WTC11 (cell line): ENCODE data around the gene EZR. TPM values are rescaled to one million over a fixed set of nuclear protein-coding genes. Genes with fewer than 3 reads are reported as not detected.

ENCODE experiments used
- ATAC-seq: fragments of 200-7000 bp; cut with Tn5 transposase; 2 replicates; pipeline ENCODE4 v1.10.0; 2021; ENCODE audit warnings: mild to moderate bottlenecking, moderate library complexity
- CTCF ChIA-PET: fragments of 300-600 bp; sonication (Branson Sonifier 250); formaldehyde crosslinking; loops from one replicate; lab custom pipeline; 2021; ENCODE audit warnings: antibody characterized with exemption; lab: Charles Lee
- POLR2A ChIA-PET: fragments of 350-600 bp; sonication (Branson Sonifier 250); formaldehyde crosslinking; loops from one replicate; lab custom pipeline; 2021; ENCODE audit warnings: antibody characterized with exemption; lab: Charles Lee
- DNase-seq: peaks from one replicate; pipeline ENCODE4 v3.0.0; 2021; ENCODE audit warnings: low spot score
- H3K27ac Mint-ChIP-seq: 2 replicates; pipeline ENCODE4 v1.8.0; 2021; ENCODE audit warnings: mixed read lengths
- H3K27me3 Mint-ChIP-seq: 2 replicates; pipeline ENCODE4 v1.8.0; 2021; ENCODE audit warnings: low read depth, mild to moderate bottlenecking, moderate library complexity, mixed read lengths
- H3K36me3 Mint-ChIP-seq: 2 replicates; pipeline ENCODE4 v1.8.0; 2021; ENCODE audit warnings: mixed read lengths
- H3K4me1 Mint-ChIP-seq: 2 replicates; pipeline ENCODE4 v1.8.0; 2022; ENCODE audit warnings: mixed read lengths
- H3K4me3 Mint-ChIP-seq: 2 replicates; pipeline ENCODE4 v1.8.0; 2021; ENCODE audit warnings: mild to moderate bottlenecking, moderate library complexity, mixed read lengths
- H3K9me3 Mint-ChIP-seq: 2 replicates; pipeline ENCODE4 v1.8.0; 2021; ENCODE audit warnings: mixed read lengths
- ATF2 ChIP-seq: sonication (generic); formaldehyde crosslinking; IDR thresholded peaks from 2 replicates; pipeline ENCODE4 v1.8.1; 2022; ENCODE audit warnings: low read depth, missing genetic modification reagents, borderline replicate concordance
- ATF6 ChIP-seq: sonication (generic); formaldehyde crosslinking; IDR thresholded peaks from 2 replicates; pipeline ENCODE4 v1.8.1; 2023; ENCODE audit warnings: mild to moderate bottlenecking, missing genetic modification reagents
- E2F4 ChIP-seq: sonication (generic); formaldehyde crosslinking; IDR thresholded peaks from 2 replicates; pipeline ENCODE4 v1.8.1; 2022; ENCODE audit warnings: low read depth, mild to moderate bottlenecking, moderate library complexity, missing genetic modification reagents, borderline replicate concordance
- ESRRA ChIP-seq: sonication (generic); formaldehyde crosslinking; IDR thresholded peaks from 2 replicates; pipeline ENCODE4 v1.8.1; 2022; ENCODE audit warnings: mild to moderate bottlenecking, missing genetic modification reagents, borderline replicate concordance
- IRF2 ChIP-seq: sonication (generic); formaldehyde crosslinking; IDR thresholded peaks from 2 replicates; pipeline ENCODE4 v1.8.0; 2022; ENCODE audit warnings: low read depth, missing genetic modification reagents, borderline replicate concordance
- KAT7 ChIP-seq: sonication (generic); formaldehyde crosslinking; IDR thresholded peaks from 2 replicates; pipeline ENCODE4 v1.8.1; 2023; ENCODE audit warnings: missing genetic modification reagents, mild to moderate bottlenecking, borderline replicate concordance
- NFATC4 ChIP-seq: fragments of 250-450 bp; sonication (Bioruptor Pico); IDR thresholded peaks from 2 replicates; pipeline ENCODE4 v1.9.0; 2021; ENCODE audit warnings: mild to moderate bottlenecking
- NFE2L1 ChIP-seq: sonication (generic); formaldehyde crosslinking; IDR thresholded peaks from 2 replicates; pipeline ENCODE4 v1.8.1; 2023; ENCODE audit warnings: missing genetic modification reagents
- NFYB ChIP-seq: sonication (generic); formaldehyde crosslinking; conservative IDR thresholded peaks from 2 replicates; pipeline ENCODE4 v1.8.0; 2022; ENCODE audit warnings: low read depth, missing genetic modification reagents
- PRRX2 ChIP-seq: fragments of 250-450 bp; sonication (Bioruptor Pico); IDR thresholded peaks from 2 replicates; pipeline ENCODE4 v1.8.0; 2021; ENCODE audit warnings: mild to moderate bottlenecking
- TP53 ChIP-seq: sonication (generic); formaldehyde crosslinking; IDR thresholded peaks from 2 replicates; pipeline ENCODE4 v1.8.1; 2023; ENCODE audit warnings: mild to moderate bottlenecking, missing genetic modification reagents
- USF1 ChIP-seq: sonication (generic); formaldehyde crosslinking; IDR thresholded peaks from 2 replicates; pipeline ENCODE4 v1.8.0; 2022; ENCODE audit warnings: mild to moderate bottlenecking, missing genetic modification reagents
- USF2 ChIP-seq: sonication (generic); formaldehyde crosslinking; IDR thresholded peaks from 2 replicates; pipeline ENCODE4 v1.8.1; 2023; ENCODE audit warnings: mild to moderate bottlenecking, missing genetic modification reagents, moderate library complexity
- ZBTB43 ChIP-seq: sonication (generic); formaldehyde crosslinking; IDR thresholded peaks from 2 replicates; pipeline ENCODE4 v1.8.1; 2023; ENCODE audit warnings: mild to moderate bottlenecking, missing genetic modification reagents
- ZNF512 ChIP-seq: sonication (generic); formaldehyde crosslinking; IDR thresholded peaks from 2 replicates; pipeline ENCODE4 v1.8.1; 2022; ENCODE audit warnings: missing genetic modification reagents, borderline replicate concordance
- ZNF532 ChIP-seq: fragments of 250-450 bp; sonication (Bioruptor Pico); IDR thresholded peaks from 2 replicates; pipeline ENCODE4 v1.9.0; 2021; ENCODE audit warnings: mild to moderate bottlenecking, borderline replicate concordance
- ZSCAN18 ChIP-seq: fragments of 250-450 bp; sonication (Bioruptor Pico); IDR thresholded peaks from 2 replicates; pipeline ENCODE4 v2.1.2; 2022; ENCODE audit warnings: mild to moderate bottlenecking, moderate library complexity
- total RNA-seq: library from RNA; stranded (reverse); gene quantifications from 3 replicates; pipeline ENCODE4 v1.2.3, GENCODE V29; 2021

EZR gene
- total RNA-seq, 1 experiment from 2014 or later, result 215 TPM

GRCh38 chr6:158751224-158751623 lies 67.9 kb downstream of the EZR start (continued):
- TF ChIP-seq ZSCAN18 (CRISPR knock-in tag) (no peak), ESRRA (CRISPR knock-in tag) (no peak), ATF6 (CRISPR knock-in tag) (no peak), NFATC4 (CRISPR knock-in tag) (no peak), NFE2L1 (no peak), ZNF532 (no peak), E2F4 (CRISPR knock-in tag) (no peak)

- Mint-ChIP-seq H3K4me3 (no peak overlapping the region), H3K36me3 (no peaks in the 10 kb centered on the region), H3K4me1 (no peaks in the 10 kb centered on the region), H3K27ac (no peak overlapping the region), H3K27me3 (no peaks in the 10 kb centered on the region), H3K9me3 (peaks cover 10% of the 10 kb centered on the region)
- ATAC-seq (no peak), DNase-seq (no peak)
- ChIA-PET CTCF (interaction anchor here (1.5 kb wide), 1 partner anchor 26 kb away, joined by 9 read pairs; no protein-coding TSS in a partner anchor), POLR2A (interaction anchor here (0.5 to 0.6 kb wide), 2 partner anchors 16 to 74 kb away, joined by 4 to 7 read pairs; no protein-coding TSS in a partner anchor)
- TF ChIP-seq USF2 (CRISPR knock-in tag) (no peak), ZBTB43 (no peak), USF1 (no peak), ZNF512 (CRISPR knock-in tag) (no peak), IRF2 (CRISPR knock-in tag) (no peak), ATF2 (CRISPR knock-in tag) (no peak), TP53 (CRISPR knock-in tag) (no peak), NFYB (CRISPR knock-in tag) (no peak), KAT7 (CRISPR knock-in tag) (no peak), PRRX2 (CRISPR knock-in tag) (no peak)
Measured at GRCh38 chr6:158744986-158745430, 74.2 kb downstream of the EZR start.
